Suprapubic skin (tissue), 4 donors: Measurements from ENCODE around the gene GPR176.

Source experiments
- CTCF ChIP-seq, 2 donors: fragments of 200-600 bp in 1 of 2; fragments of 450-650 bp in 1 of 2; sonication (generic) in 1 of 2; IDR thresholded peaks; one replicate each; pipeline ENCODE4 v1.5.1; 2016 to 2019; ENCODE audit warnings: antibody characterized with exemption in 2 of 2, mild to moderate bottlenecking in 1 of 2, moderate library complexity in 1 of 2
- POLR2A ChIP-seq, 2 donors: fragments of 450-650 bp; IDR thresholded peaks; one replicate each; pipeline ENCODE4 v1.6.1; 2017; ENCODE audit warnings: antibody characterized with exemption in 2 of 2, mild to moderate bottlenecking in 2 of 2, moderate library complexity in 2 of 2
- POLR2AphosphoS5 ChIP-seq, 3 donors: sonication (generic); formaldehyde crosslinking; IDR thresholded peaks; one replicate each; pipeline ENCODE4 v1.6.1; 2017; ENCODE audit warnings: antibody characterized with exemption in 3 of 3

GRCh38 chr15:39794954-39795353, 125.1 kb downstream of the GPR176 start:
- no peak for TF ChIP-seq CTCF (IDR thresholded peaks at IDR 0.05)
- TF ChIP-seq POLR2A (IDR thresholded peaks at IDR 0.05): no peak
- no peak for TF ChIP-seq POLR2AphosphoS5 (IDR thresholded peaks at IDR 0.05)
